ENCODE data around the gene SPAG16. TPM values are rescaled to one million over a fixed set of nuclear protein-coding genes. Genes with fewer than 3 reads are reported as not detected.
"Not testable (repeated sequence)": the region's sequence is repeated elsewhere in the genome, so short reads cannot be mapped to it uniquely, and the experiment has no call there.

Gene SPAG16
- total RNA-seq, 1 donor from 2014 or later = 38.6 TPM

GRCh38 chr2:214052235-214052634 lies 768.0 kb downstream of the SPAG16 start:
- Histone ChIP-seq H3K4me3 (ENCODE audit: low read length in 3 of 3) (no peak overlapping the region), H3K36me3 (ENCODE audit: control insufficient read depth in 3 of 3, insufficient read depth in 3 of 3, low read length in 3 of 3) (no peaks in the 10 kb centered on the region), H3K9me3 (ENCODE audit: control insufficient read depth in 3 of 3, low read length in 3 of 3) (no peaks in the 10 kb centered on the region), H3K4me1 (ENCODE audit: control insufficient read depth in 3 of 3, insufficient read depth in 3 of 3, low read length in 3 of 3) (no peaks in the 10 kb centered on the region), H3K27me3 (ENCODE audit: control insufficient read depth in 3 of 3, insufficient read depth in 3 of 3, low read length in 3 of 3) (no peaks in the 10 kb centered on the region), H3K9ac (ENCODE audit: low read depth in 1 of 3, low read length in 3 of 3) (no peak overlapping the region), H3K27ac (ENCODE audit: low read depth, low read length) (no peak overlapping the region)

- H3K27ac ChIP-seq (ENCODE audit: low read depth, low read length) = no peak overlapping the region
- H3K36me3 ChIP-seq (ENCODE audit: control insufficient read depth in 3 of 3, insufficient read depth in 3 of 3, low read length in 3 of 3) = no peaks in the 10 kb centered on the region
- H3K4me3 ChIP-seq (ENCODE audit: low read length in 3 of 3) = no peak overlapping the region
- no peak overlapping the region for H3K9ac ChIP-seq (ENCODE audit: low read depth in 1 of 3, low read length in 3 of 3)
- H3K9me3 ChIP-seq (ENCODE audit: control insufficient read depth in 3 of 3, low read length in 3 of 3) = no peaks in the 10 kb centered on the region
- no peaks in the 10 kb centered on the region for H3K27me3 ChIP-seq (ENCODE audit: control insufficient read depth in 3 of 3, insufficient read depth in 3 of 3, low read length in 3 of 3)
- no peaks in the 10 kb centered on the region for H3K4me1 ChIP-seq (ENCODE audit: control insufficient read depth in 3 of 3, insufficient read depth in 3 of 3, low read length in 3 of 3)
Observed at GRCh38 chr2:214057986-214058385, 773.7 kb downstream of the SPAG16 start.

- H3K9me3 ChIP-seq (ENCODE audit: control insufficient read depth in 3 of 3, low read length in 3 of 3); H3K27me3 ChIP-seq (ENCODE audit: control insufficient read depth in 3 of 3, insufficient read depth in 3 of 3, low read length in 3 of 3); H3K27ac ChIP-seq (ENCODE audit: low read depth, low read length); H3K4me1 ChIP-seq (ENCODE audit: control insufficient read depth in 3 of 3, insufficient read depth in 3 of 3, low read length in 3 of 3); H3K4me3 ChIP-seq (ENCODE audit: low read length in 3 of 3); H3K9ac ChIP-seq (ENCODE audit: low read depth in 1 of 3, low read length in 3 of 3); H3K36me3 ChIP-seq (ENCODE audit: control insufficient read depth in 3 of 3, insufficient read depth in 3 of 3, low read length in 3 of 3): not testable (repeated sequence)
Observed at GRCh38 chr2:214062279-214062678, 778.0 kb downstream of the SPAG16 start.

- H3K9me3 ChIP-seq (ENCODE audit: control insufficient read depth in 3 of 3, low read length in 3 of 3) = no peaks in the 10 kb centered on the region
- H3K9ac ChIP-seq (ENCODE audit: low read depth in 1 of 3, low read length in 3 of 3) = no peak overlapping the region
- no peaks in the 10 kb centered on the region for H3K4me1 ChIP-seq (ENCODE audit: control insufficient read depth in 3 of 3, insufficient read depth in 3 of 3, low read length in 3 of 3)
- H3K27me3 ChIP-seq (ENCODE audit: control insufficient read depth in 3 of 3, insufficient read depth in 3 of 3, low read length in 3 of 3) = no peaks in the 10 kb centered on the region
- no peak overlapping the region for H3K27ac ChIP-seq (ENCODE audit: low read depth, low read length)
- H3K4me3 ChIP-seq (ENCODE audit: low read length in 3 of 3) = no peak overlapping the region
- no peaks in the 10 kb centered on the region for H3K36me3 ChIP-seq (ENCODE audit: control insufficient read depth in 3 of 3, insufficient read depth in 3 of 3, low read length in 3 of 3)
Observed at GRCh38 chr2:214064471-214064870, 780.2 kb downstream of the SPAG16 start.

- Histone ChIP-seq H3K27ac (ENCODE audit: low read depth, low read length) (no peak overlapping the region), H3K9ac (ENCODE audit: low read depth in 1 of 3, low read length in 3 of 3) (no peak overlapping the region), H3K27me3 (ENCODE audit: control insufficient read depth in 3 of 3, insufficient read depth in 3 of 3, low read length in 3 of 3) (no peaks in the 10 kb centered on the region), H3K9me3 (ENCODE audit: control insufficient read depth in 3 of 3, low read length in 3 of 3) (no peaks in the 10 kb centered on the region), H3K4me3 (ENCODE audit: low read length in 3 of 3) (no peak overlapping the region), H3K4me1 (ENCODE audit: control insufficient read depth in 3 of 3, insufficient read depth in 3 of 3, low read length in 3 of 3) (no peaks in the 10 kb centered on the region), H3K36me3 (ENCODE audit: control insufficient read depth in 3 of 3, insufficient read depth in 3 of 3, low read length in 3 of 3) (no peaks in the 10 kb centered on the region)
Observed at GRCh38 chr2:214066862-214067261, 782.6 kb downstream of the SPAG16 start.

GRCh38 chr2:214069254-214069653 lies 785.0 kb downstream of the SPAG16 start:
- Histone ChIP-seq H3K9ac (ENCODE audit: low read depth in 1 of 3, low read length in 3 of 3) (no peak overlapping the region), H3K27me3 (ENCODE audit: control insufficient read depth in 3 of 3, insufficient read depth in 3 of 3, low read length in 3 of 3) (no peaks in the 10 kb centered on the region), H3K4me3 (ENCODE audit: low read length in 3 of 3) (no peak overlapping the region), H3K27ac (ENCODE audit: low read depth, low read length) (no peak overlapping the region), H3K4me1 (ENCODE audit: control insufficient read depth in 3 of 3, insufficient read depth in 3 of 3, low read length in 3 of 3) (no peaks in the 10 kb centered on the region), H3K9me3 (ENCODE audit: control insufficient read depth in 3 of 3, low read length in 3 of 3) (no peaks in the 10 kb centered on the region), H3K36me3 (ENCODE audit: control insufficient read depth in 3 of 3, insufficient read depth in 3 of 3, low read length in 3 of 3) (no peaks in the 10 kb centered on the region)

- Histone ChIP-seq H3K9ac (ENCODE audit: low read depth in 1 of 3, low read length in 3 of 3) (no peak overlapping the region), H3K4me3 (ENCODE audit: low read length in 3 of 3) (no peak overlapping the region), H3K27me3 (ENCODE audit: control insufficient read depth in 3 of 3, insufficient read depth in 3 of 3, low read length in 3 of 3) (no peaks in the 10 kb centered on the region)
Observed at GRCh38 chr2:214075456-214075855, 791.2 kb downstream of the SPAG16 start.

GRCh38 chr2:214076527-214076926 lies 792.3 kb downstream of the SPAG16 start:
- no peak overlapping the region for H3K9ac ChIP-seq (ENCODE audit: low read depth in 1 of 3, low read length in 3 of 3)
- no peak overlapping the region for H3K27ac ChIP-seq (ENCODE audit: low read depth, low read length)
- no peaks in the 10 kb centered on the region for H3K36me3 ChIP-seq (ENCODE audit: control insufficient read depth in 3 of 3, insufficient read depth in 3 of 3, low read length in 3 of 3)
- no peaks in the 10 kb centered on the region for H3K4me1 ChIP-seq (ENCODE audit: control insufficient read depth in 3 of 3, insufficient read depth in 3 of 3, low read length in 3 of 3)
- H3K9me3 ChIP-seq (ENCODE audit: control insufficient read depth in 3 of 3, low read length in 3 of 3) = no peaks in the 10 kb centered on the region
- no peak overlapping the region for H3K4me3 ChIP-seq (ENCODE audit: low read length in 3 of 3)
- no peaks in the 10 kb centered on the region for H3K27me3 ChIP-seq (ENCODE audit: control insufficient read depth in 3 of 3, insufficient read depth in 3 of 3, low read length in 3 of 3)

More at GRCh38 chr2:214075456-214075855, 791.2 kb downstream of the SPAG16 start:
- H3K27ac ChIP-seq (ENCODE audit: low read depth, low read length) = no peak overlapping the region
- H3K4me1 ChIP-seq (ENCODE audit: control insufficient read depth in 3 of 3, insufficient read depth in 3 of 3, low read length in 3 of 3) = no peaks in the 10 kb centered on the region
- H3K9me3 ChIP-seq (ENCODE audit: control insufficient read depth in 3 of 3, low read length in 3 of 3) = no peaks in the 10 kb centered on the region
- no peaks in the 10 kb centered on the region for H3K36me3 ChIP-seq (ENCODE audit: control insufficient read depth in 3 of 3, insufficient read depth in 3 of 3, low read length in 3 of 3)

GRCh38 chr2:214077727-214078126 lies 793.5 kb downstream of the SPAG16 start:
- Histone ChIP-seq H3K4me3 (ENCODE audit: low read length in 3 of 3) (no peak overlapping the region), H3K9me3 (ENCODE audit: control insufficient read depth in 3 of 3, low read length in 3 of 3) (no peaks in the 10 kb centered on the region), H3K27me3 (ENCODE audit: control insufficient read depth in 3 of 3, insufficient read depth in 3 of 3, low read length in 3 of 3) (no peaks in the 10 kb centered on the region), H3K36me3 (ENCODE audit: control insufficient read depth in 3 of 3, insufficient read depth in 3 of 3, low read length in 3 of 3) (no peaks in the 10 kb centered on the region), H3K4me1 (ENCODE audit: control insufficient read depth in 3 of 3, insufficient read depth in 3 of 3, low read length in 3 of 3) (no peaks in the 10 kb centered on the region), H3K27ac (ENCODE audit: low read depth, low read length) (no peak overlapping the region), H3K9ac (ENCODE audit: low read depth in 1 of 3, low read length in 3 of 3) (no peak overlapping the region)

GRCh38 chr2:214079032-214079431 lies 794.8 kb downstream of the SPAG16 start:
- no peaks in the 10 kb centered on the region for H3K36me3 ChIP-seq (ENCODE audit: control insufficient read depth in 3 of 3, insufficient read depth in 3 of 3, low read length in 3 of 3)
- no peak overlapping the region for H3K9ac ChIP-seq (ENCODE audit: low read depth in 1 of 3, low read length in 3 of 3)
- no peaks in the 10 kb centered on the region for H3K9me3 ChIP-seq (ENCODE audit: control insufficient read depth in 3 of 3, low read length in 3 of 3)
- no peaks in the 10 kb centered on the region for H3K4me1 ChIP-seq (ENCODE audit: control insufficient read depth in 3 of 3, insufficient read depth in 3 of 3, low read length in 3 of 3)
- H3K4me3 ChIP-seq (ENCODE audit: low read length in 3 of 3) = no peak overlapping the region
- no peak overlapping the region for H3K27ac ChIP-seq (ENCODE audit: low read depth, low read length)
- no peaks in the 10 kb centered on the region for H3K27me3 ChIP-seq (ENCODE audit: control insufficient read depth in 3 of 3, insufficient read depth in 3 of 3, low read length in 3 of 3)

GRCh38 chr2:214088536-214088935 lies 804.3 kb downstream of the SPAG16 start:
- no peaks in the 10 kb centered on the region for H3K4me1 ChIP-seq (ENCODE audit: control insufficient read depth in 3 of 3, insufficient read depth in 3 of 3, low read length in 3 of 3)
- no peaks in the 10 kb centered on the region for H3K9me3 ChIP-seq (ENCODE audit: control insufficient read depth in 3 of 3, low read length in 3 of 3)
- H3K36me3 ChIP-seq (ENCODE audit: control insufficient read depth in 3 of 3, insufficient read depth in 3 of 3, low read length in 3 of 3) = no peaks in the 10 kb centered on the region
- H3K4me3 ChIP-seq (ENCODE audit: low read length in 3 of 3) = no peak overlapping the region
- H3K27ac ChIP-seq (ENCODE audit: low read depth, low read length) = no peak overlapping the region
- no peak overlapping the region for H3K9ac ChIP-seq (ENCODE audit: low read depth in 1 of 3, low read length in 3 of 3)
- no peaks in the 10 kb centered on the region for H3K27me3 ChIP-seq (ENCODE audit: control insufficient read depth in 3 of 3, insufficient read depth in 3 of 3, low read length in 3 of 3)

All from skeletal muscle tissue (tissue), 4 donors.